ENCODE results near the gene TUFM.
"Not testable (repeated sequence)": the region's sequence is repeated elsewhere in the genome, so short reads cannot be mapped to it uniquely, and the experiment has no call there.

The TUFM gene

GRCh38 chr16:28875134-28876018 is 29.2 kb upstream of the TUFM start:
- no peak for DNase-seq

GRCh38 chr16:28874406-28874805 is 28.3 kb upstream of the TUFM start:
- no peak for DNase-seq

- DNase-seq: peak; percentile 67
Observed at GRCh38 chr16:28873543-28874201, 27.5 kb upstream of the TUFM start.

DNA sequence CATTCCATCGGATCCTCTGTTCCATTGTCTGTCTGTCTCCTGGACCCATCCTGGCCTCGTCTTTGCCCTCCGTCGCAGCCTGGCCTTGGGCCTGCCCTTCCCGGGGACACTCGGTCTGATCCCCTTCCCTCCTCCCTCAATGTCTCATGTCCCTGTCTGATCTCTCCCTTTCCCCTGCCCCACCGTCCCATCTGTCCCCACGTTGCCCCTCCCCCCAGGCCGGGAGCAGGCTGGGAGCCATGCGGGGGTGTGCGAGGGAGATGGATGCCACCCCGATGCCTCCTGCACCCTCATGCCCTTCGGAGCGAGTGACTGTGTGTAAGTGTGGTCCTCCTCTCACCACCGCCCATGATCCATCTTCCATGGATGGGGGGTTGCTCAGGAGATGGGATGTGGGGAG is 26.8 kb upstream of the TUFM start:
- DNase-seq: no peak

DNA sequence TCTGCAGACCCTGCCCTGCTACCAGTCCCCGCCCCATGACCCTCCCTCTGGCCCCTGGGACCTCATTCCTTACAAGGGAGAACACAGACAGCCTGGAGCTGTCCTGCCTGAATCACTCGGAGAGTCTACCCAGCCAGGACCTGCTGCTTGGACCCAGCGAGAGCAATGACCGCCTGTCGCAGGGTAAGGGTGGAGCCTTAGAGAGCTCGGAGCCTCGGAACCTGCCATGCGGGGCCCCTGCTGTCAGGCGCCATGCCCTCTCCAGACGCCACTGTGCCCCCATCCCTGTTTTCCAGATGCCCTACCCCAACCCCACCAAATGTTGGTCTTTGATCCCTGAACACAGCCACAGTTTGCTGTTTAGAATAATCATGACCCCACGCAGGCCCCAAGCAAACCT is 23.1 kb upstream of the TUFM start:
- DNase-seq: no peak

DNA sequence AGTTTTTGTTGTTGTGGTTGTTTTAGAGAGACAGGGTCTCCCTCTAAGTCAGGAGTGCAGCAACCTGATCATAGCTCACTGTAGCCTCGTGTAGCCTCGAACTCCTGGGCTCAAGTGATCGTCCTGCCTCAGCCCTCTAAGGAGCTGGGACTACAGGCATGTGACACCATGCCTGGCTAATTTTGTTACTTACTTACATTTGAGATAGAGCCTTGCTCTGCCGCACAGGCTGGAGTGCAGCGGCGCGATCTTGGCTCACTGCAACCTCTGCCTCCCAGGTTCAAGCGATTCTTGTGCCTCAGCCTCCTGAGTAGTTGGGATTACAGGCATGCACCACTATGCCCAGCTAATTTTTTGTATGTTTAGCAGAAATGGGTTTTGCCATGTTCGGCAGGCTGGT is 21.5 kb upstream of the TUFM start:
- not testable (repeated sequence) for DNase-seq

- DNase-seq: no peak
Observed at GRCh38 chr16:28867241-28867640, 21.1 kb upstream of the TUFM start.

GRCh38 chr16:28866454-28866804 is 20.3 kb upstream of the TUFM start:
- DNase-seq: no peak

- DNase-seq: no peak
Observed at GRCh38 chr16:28865722-28866453, 19.7 kb upstream of the TUFM start.

DNA sequence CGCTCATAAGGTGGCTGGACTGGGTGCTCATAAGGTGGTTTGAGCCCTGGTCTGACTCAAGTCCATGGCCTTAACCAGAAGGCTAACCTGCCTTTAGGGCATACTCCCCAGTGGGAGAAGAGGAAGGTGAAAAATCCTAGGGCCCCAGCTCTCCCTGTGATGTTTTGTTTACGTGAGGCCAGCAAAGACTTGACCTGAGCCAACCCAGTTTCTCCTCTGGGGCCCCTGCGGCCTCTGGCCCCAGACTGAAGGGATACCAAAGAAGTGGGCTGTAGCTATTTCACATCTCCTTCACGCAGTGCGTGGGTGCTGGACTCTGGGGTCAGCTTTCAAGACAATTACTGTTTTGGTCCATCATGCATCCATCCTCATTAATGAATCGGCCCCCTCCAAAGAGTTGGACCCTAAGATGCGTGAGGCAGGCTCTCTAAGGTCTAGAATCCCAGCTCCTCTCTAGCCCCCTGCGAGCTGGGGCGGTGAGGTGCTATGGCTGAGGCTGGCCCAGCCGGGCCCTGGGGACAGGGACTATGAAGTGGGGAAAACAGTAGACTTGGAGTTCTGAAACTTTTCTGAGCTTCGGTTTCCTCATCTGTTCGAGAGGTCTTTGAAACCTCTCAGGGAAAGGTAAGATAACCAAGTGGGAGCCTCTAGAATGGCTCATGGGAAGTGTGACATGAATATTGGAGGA is 19.0 kb upstream of the TUFM start:
- DNase-seq: no peak

GRCh38 chr16:28863929-28864793 is 18.0 kb upstream of the TUFM start:
- peak; percentile 28 for DNase-seq

- no peak for DNase-seq
Observed at GRCh38 chr16:28859326-28859725, 13.2 kb upstream of the TUFM start.

- no peak for DNase-seq
Observed at GRCh38 chr16:28858421-28858820, 12.3 kb upstream of the TUFM start.

DNA sequence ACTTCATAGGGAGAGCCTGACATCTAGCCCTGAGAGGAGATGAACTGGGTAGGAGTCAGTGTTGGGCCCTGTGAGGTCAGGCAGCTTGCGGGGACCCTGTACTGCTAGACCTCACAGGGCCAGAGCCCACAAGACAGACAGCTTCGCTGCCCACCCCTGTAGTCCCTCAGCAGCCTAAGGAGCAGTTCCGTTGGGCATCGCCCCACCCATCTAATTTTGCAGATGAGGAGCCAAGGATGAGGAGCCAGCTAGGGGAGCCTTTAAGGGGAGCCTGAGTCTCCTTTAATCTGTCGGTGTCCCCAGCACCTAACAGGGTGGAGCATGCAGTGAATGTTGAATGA is 755 bp upstream of the TUFM start:
- DNase-seq: no peak

DNA sequence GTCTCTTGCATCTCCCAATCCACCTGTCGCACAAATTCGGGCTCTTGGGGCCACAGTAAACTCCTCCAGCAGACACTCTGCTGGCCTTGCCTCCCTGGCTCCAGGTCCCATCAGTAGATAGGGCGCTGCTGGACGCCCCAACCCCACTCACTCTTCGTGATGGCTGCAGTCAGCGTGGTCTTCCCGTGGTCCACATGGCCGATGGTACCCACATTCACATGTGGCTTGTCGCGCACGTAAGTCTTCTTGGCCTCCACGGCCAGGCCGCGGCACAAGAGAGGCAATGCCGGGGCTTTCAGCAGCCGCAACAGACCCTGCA is 428 bp downstream of the TUFM start:
- no peak for DNase-seq

GRCh38 chr16:28845293-28845692 is 855 bp downstream of the TUFM start:
- peak; percentile 39 for DNase-seq

- DNase-seq: no peak
Observed at GRCh38 chr16:28844226-28844885, 1.8 kb downstream of the TUFM start.

GRCh38 chr16:28843766-28844165 is 2.4 kb downstream of the TUFM start:
- no peak for DNase-seq

- no peak for DNase-seq
Observed at GRCh38 chr16:28842696-28843095, 3.5 kb downstream of the TUFM start.

DNA sequence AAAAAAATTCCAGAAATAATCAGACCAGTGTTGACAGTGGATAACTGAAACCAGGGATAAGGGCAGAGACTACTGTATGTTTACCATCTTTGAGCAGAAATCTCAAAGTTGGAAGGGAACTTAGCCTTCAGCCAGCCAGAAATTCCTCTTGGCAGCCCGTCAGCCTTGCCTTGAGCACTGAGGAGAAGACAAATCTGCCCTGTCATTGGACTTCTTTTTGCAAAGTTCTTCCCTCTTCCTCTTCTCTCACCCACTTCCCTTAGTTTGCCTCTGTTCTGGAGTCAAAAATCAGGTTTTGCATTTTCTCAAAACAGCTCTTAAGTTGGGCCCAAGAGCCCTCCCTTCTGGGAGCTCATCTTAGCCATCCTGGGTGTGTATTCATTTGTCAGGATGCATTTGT is 6.2 kb downstream of the TUFM start:
- DNase-seq: no peak

- DNase-seq: no peak
Observed at GRCh38 chr16:28839004-28839639, 7.0 kb downstream of the TUFM start.

DNA sequence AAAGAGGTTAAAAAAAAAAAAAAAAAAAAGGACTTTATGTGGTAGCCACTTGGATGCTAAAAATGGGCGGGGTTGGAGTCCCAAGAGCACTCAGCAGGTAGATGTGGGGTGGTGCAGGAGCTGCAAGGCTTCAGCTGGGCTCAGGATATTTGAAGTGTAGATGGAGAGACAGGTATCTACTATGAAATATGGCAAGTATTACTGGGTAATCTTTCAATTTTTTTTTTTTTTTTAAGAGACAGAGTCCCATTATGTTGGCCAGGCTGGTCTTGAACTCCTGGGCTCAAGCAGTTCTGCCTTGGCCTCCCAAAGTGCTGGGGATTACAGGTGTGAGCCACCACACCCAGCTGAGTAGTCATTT is 7.6 kb downstream of the TUFM start:
- DNase-seq: no peak

All from CD4-positive, alpha-beta T cell treated with Interleukin-21 for 1 hour (primary cell).